Natural killer cell (primary cell): ENCODE measurements around the gene SSBP4. TPM values are rescaled to one million over a fixed set of nuclear protein-coding genes. Genes with fewer than 3 reads are reported as not detected.
A peak's percentile ranks its signal among the peaks of the same experiment; 100 is the strongest.

Source experiments
- ATAC-seq, 3 donors: fragments of 150-1000 bp in 2 of 3; fragments of 200-7000 bp in 1 of 3; cut with Tn5 transposase; 1 replicate in 1 of 3; 2 replicates in 2 of 3; pipeline ENCODE4 v1.10.0; 2021; ENCODE audit warnings: mild to moderate bottlenecking in 2 of 3, moderate library complexity in 2 of 3
- DNase-seq, 2 donors: peaks; one replicate each; pipeline versions ENCODE4 v3.0.0 to v3.0.0-alpha.2; 2013 to 2021; ENCODE audit warnings: mixed read lengths in 1 of 2
- H3K27ac ChIP-seq: one replicate; pipeline ENCODE4 v1.5.1; 2013; ENCODE audit warnings: mild to moderate bottlenecking, low read length
- H3K27me3 ChIP-seq: one replicate; pipeline ENCODE4 v1.6.1; 2013; ENCODE audit warnings: low read length; ENCODE audit not compliant: control insufficient read depth, insufficient read depth
- H3K36me3 ChIP-seq: one replicate; pipeline ENCODE4 v1.6.1; 2013; ENCODE audit warnings: low read length; ENCODE audit not compliant: control insufficient read depth, insufficient read depth
- H3K4me1 ChIP-seq: one replicate; pipeline ENCODE4 v1.6.1; 2013; ENCODE audit warnings: low read length; ENCODE audit not compliant: control insufficient read depth, insufficient read depth
- H3K4me3 ChIP-seq: one replicate; pipeline ENCODE4 v1.5.1; 2013; ENCODE audit warnings: low read length
- H3K9me3 ChIP-seq: one replicate; pipeline ENCODE4 v1.6.1; 2013; ENCODE audit warnings: low read length; ENCODE audit not compliant: control insufficient read depth, insufficient read depth
- H3K27ac Mint-ChIP-seq, 2 donors: one replicate each; pipeline ENCODE4 v1.8.0; 2022; ENCODE audit warnings: mild to moderate bottlenecking in 2 of 2, mixed read lengths in 2 of 2, moderate library complexity in 1 of 2
- H3K27me3 Mint-ChIP-seq, 2 donors: one replicate each; pipeline ENCODE4 v1.8.0; 2022; ENCODE audit warnings: low read depth in 2 of 2, mixed read lengths in 2 of 2
- H3K36me3 Mint-ChIP-seq: one replicate; pipeline ENCODE4 v1.8.0; 2022; ENCODE audit warnings: mixed read lengths
- H3K4me1 Mint-ChIP-seq, 2 donors: one replicate each; pipeline ENCODE4 v1.8.0; 2022; ENCODE audit warnings: mixed read lengths in 2 of 2
- H3K4me3 Mint-ChIP-seq: one replicate; pipeline ENCODE4 v1.8.0; 2022; ENCODE audit warnings: mild to moderate bottlenecking, moderate library complexity, mixed read lengths
- H3K9me3 Mint-ChIP-seq, 2 donors: one replicate each; pipeline ENCODE4 v1.8.0; 2022; ENCODE audit warnings: mixed read lengths in 2 of 2
- WGBS: methylation state at CpG from one replicate; pipeline ENCODE4 v1.1.7; 2013; ENCODE audit warnings: missing lambda C conversion rate; ENCODE audit not compliant: insufficient coverage; 5-methylcytosine and 5-hydroxymethylcytosine counted together
- intact Hi-C: fragments of 100-400 bp; cut with micrococcal nuclease; formaldehyde crosslinking; loops from one replicate; pipeline ENCODE4 v1.14.2; 2022
- total RNA-seq, 4 donors: library from RNA; stranded (reverse); fragments of 120-200 nt in 1 of 4; gene quantifications; one replicate each; pipeline versions ENCODE4 v1.2.3 to v1.2.4, GENCODE V29; 2013 to 2022
- TF ChIP-seq, protein P1 (sequence below): fragments of 200-600 bp; IDR thresholded peaks from one replicate; pipeline ENCODE4 v1.8.0; 2022; ENCODE audit warnings: antibody characterized with exemption

Gene SSBP4
- total RNA-seq, 3 donors from 2014 or later (not counting 1 experiment from before 2014, with no cell fraction given), result 137 to 169 (median 158) TPM

DNA sequence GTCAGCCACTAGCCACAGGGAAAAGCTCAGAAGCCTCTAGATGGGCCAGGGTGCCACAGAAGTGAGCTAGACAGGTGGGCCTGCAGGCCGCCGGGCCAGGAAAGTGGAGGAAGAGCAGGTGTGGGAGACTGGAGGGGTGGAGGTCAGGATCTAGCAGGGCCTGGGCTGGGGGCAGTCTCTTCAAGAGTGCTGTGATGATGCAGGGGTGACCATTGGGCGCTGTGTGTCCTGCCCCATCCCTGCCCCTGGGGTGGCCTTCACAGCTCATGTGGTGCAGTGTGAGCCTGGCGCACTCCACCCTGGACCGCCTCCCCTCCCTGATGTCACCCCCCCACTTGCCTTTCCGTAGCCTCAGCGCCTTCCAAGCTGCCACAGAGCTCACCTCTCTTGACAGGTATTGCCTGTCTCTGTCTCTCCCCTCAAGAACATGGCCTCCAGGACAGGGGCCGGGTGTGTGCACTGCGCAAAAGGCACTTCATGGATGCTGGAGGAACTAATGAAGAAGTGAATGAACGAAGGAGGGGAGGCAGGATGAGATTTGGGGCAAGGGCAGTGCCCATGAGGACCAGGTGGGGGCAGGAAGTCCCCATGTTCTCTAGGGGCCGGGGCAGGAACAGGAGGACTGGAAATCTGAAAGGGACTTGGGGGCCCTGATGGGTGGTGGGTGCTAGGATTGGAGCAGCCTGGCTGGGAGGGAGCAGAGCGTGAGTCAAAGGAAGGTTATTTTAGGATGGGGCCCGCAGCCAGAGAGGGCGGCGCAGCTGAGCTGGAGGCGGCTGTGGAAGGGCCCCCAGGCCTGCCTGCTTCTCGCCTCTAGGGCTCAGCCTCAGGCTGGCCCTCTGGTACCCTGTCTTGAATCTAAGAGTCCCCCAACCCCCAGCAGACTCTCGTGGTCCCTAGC, 6.6 kb downstream of the SSBP4 start:
- peaks cover 3% of the 10 kb centered on the region for H3K36me3 ChIP-seq
- H3K36me3 Mint-ChIP-seq, result no peaks in the 10 kb centered on the region
- peaks cover 88% of the 10 kb centered on the region for H3K4me1 ChIP-seq
- H3K27me3 Mint-ChIP-seq, result no peaks in the 10 kb centered on the region
- peak overlapping the region; percentile 70 to 97 for H3K27ac Mint-ChIP-seq
- DNase-seq (peak in 1 of 2 donors; percentile 36), ATAC-seq (no peak)
- TF ChIP-seq, protein P1, sequence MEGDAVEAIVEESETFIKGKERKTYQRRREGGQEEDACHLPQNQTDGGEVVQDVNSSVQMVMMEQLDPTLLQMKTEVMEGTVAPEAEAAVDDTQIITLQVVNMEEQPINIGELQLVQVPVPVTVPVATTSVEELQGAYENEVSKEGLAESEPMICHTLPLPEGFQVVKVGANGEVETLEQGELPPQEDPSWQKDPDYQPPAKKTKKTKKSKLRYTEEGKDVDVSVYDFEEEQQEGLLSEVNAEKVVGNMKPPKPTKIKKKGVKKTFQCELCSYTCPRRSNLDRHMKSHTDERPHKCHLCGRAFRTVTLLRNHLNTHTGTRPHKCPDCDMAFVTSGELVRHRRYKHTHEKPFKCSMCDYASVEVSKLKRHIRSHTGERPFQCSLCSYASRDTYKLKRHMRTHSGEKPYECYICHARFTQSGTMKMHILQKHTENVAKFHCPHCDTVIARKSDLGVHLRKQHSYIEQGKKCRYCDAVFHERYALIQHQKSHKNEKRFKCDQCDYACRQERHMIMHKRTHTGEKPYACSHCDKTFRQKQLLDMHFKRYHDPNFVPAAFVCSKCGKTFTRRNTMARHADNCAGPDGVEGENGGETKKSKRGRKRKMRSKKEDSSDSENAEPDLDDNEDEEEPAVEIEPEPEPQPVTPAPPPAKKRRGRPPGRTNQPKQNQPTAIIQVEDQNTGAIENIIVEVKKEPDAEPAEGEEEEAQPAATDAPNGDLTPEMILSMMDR, result no peak
- no peak overlapping the region for H3K4me3 ChIP-seq
- H3K4me3 Mint-ChIP-seq, result peak overlapping the region; percentile 17
- H3K27me3 ChIP-seq, result no peaks in the 10 kb centered on the region
- 80% methylated on average over 18 of the region's 18 CpGs for WGBS
- H3K9me3 ChIP-seq, result no peaks in the 10 kb centered on the region
- H3K27ac ChIP-seq, result no peak overlapping the region
- peaks cover 39 to 66% of the 10 kb centered on the region in 2 donors for H3K4me1 Mint-ChIP-seq
- H3K9me3 Mint-ChIP-seq, result no peaks in the 10 kb centered on the region
- intact Hi-C loops, result no loop called here

DNA sequence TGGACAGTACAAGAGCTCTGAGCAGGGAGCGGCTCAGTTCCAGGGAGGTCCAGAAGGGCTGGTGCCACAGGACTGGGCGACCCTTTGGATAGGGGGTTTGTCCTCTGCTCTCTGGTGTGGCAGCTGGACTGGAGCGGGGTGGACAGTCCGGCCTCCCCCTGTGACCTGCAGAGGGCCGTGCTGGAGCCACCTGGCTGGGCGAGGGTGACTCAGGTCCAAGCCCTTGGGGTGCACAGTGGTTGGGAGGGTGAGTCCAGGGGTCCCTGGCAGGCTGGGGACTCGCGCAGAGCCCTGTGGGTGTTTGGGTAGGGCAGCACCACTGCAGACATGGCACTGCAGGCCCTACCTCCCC, 7.2 kb downstream of the SSBP4 start:
- Histone ChIP-seq H3K36me3 (peaks cover 3% of the 10 kb centered on the region), H3K4me1 (peaks cover 84% of the 10 kb centered on the region), H3K4me3 (no peak overlapping the region), H3K27me3 (no peaks in the 10 kb centered on the region), H3K9me3 (no peaks in the 10 kb centered on the region), H3K27ac (no peak overlapping the region)
- DNase-seq, result no peak
- Mint-ChIP-seq H3K4me3 (no peak overlapping the region), H3K9me3 (no peaks in the 10 kb centered on the region), H3K27me3 (no peaks in the 10 kb centered on the region), H3K4me1 (peaks cover 33 to 60% of the 10 kb centered on the region in 2 donors), H3K27ac (peak overlapping the region; percentile 70 to 97), H3K36me3 (no peaks in the 10 kb centered on the region)
- no peak for ATAC-seq
- WGBS, result 89% methylated on average over 8 of the region's 8 CpGs
- intact Hi-C loops, result no loop called here
- TF ChIP-seq, protein P1, result no peak

DNA sequence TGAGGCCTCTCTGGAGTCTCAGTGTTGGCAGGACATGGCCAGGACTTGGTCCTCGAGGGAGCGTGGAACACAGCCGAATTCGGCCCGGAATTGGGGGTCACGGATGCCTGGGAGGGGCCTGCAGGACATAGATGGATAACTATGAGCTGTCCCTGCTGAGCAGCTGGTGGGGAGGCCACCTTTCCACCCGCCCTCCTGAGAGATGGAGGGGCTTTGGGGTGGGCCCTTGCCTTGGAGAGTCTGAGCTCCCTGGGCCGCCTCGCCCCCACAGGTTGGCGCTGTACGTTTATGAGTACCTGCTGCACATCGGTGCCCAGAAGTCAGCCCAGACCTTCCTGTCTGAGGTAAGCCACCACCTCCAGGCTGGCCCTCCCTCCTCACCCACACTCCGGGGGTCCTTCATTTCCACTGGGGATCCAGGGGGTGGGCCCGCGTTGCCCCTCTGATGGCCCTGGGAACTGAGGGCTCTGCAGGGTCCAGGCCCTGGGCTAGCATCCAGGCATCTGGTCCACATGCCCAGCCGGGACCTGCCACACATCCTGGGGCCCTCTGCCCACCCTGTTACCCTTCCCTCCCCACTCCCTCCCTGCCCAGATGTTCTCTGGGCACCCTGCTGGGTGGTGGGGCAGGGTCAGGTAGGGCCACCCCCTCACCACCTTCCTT, 8.0 kb downstream of the SSBP4 start:
- intact Hi-C loops, result no loop called here
- Histone ChIP-seq H3K27me3 (no peaks in the 10 kb centered on the region), H3K36me3 (peaks cover 3% of the 10 kb centered on the region), H3K4me3 (no peak overlapping the region), H3K9me3 (no peaks in the 10 kb centered on the region), H3K4me1 (peaks cover 76% of the 10 kb centered on the region), H3K27ac (no peak overlapping the region)
- ATAC-seq, result no peak
- DNase-seq, result peak in 1 of 2 donors; percentile 16
- H3K27me3 Mint-ChIP-seq, result no peaks in the 10 kb centered on the region
- H3K4me1 Mint-ChIP-seq, result peaks cover 25 to 52% of the 10 kb centered on the region in 2 donors
- WGBS, result 80% methylated on average over 16 of the region's 16 CpGs
- H3K9me3 Mint-ChIP-seq, result no peaks in the 10 kb centered on the region
- no peaks in the 10 kb centered on the region for H3K36me3 Mint-ChIP-seq
- TF ChIP-seq, protein P1, result no peak
- peak overlapping the region in 1 of 2 donors; percentile 97 for H3K27ac Mint-ChIP-seq
- H3K4me3 Mint-ChIP-seq, result no peak overlapping the region
